Mesothelial cell of epicardium (in vitro differentiated cells): ENCODE measurements around the gene RHBDF1. TPM values are rescaled to one million over a fixed set of nuclear protein-coding genes. Genes with fewer than 3 reads are reported as not detected.

ENCODE experiments used
- DNase-seq, 2 experiments: peaks; one replicate each; pipeline ENCODE4 v3.0.0; 2021; ENCODE audit warnings: low spot score in 2 of 2; ENCODE audit not compliant: unreplicated experiment in 2 of 2
- H3K27ac Mint-ChIP-seq: 2 replicates; pipeline ENCODE4 v1.8.0; 2021; ENCODE audit warnings: mixed read lengths
- H3K27me3 Mint-ChIP-seq: 2 replicates; pipeline ENCODE4 v1.8.0; 2021; ENCODE audit warnings: low read depth, mixed read lengths
- H3K36me3 Mint-ChIP-seq: 2 replicates; pipeline ENCODE4 v1.8.0; 2021; ENCODE audit warnings: mixed read lengths
- H3K4me1 Mint-ChIP-seq: 2 replicates; pipeline ENCODE4 v1.8.0; 2021; ENCODE audit warnings: mixed read lengths
- H3K4me3 Mint-ChIP-seq: 2 replicates; pipeline ENCODE4 v1.8.0; 2021; ENCODE audit warnings: mild to moderate bottlenecking, moderate library complexity, mixed read lengths
- H3K9me3 Mint-ChIP-seq: 2 replicates; pipeline ENCODE4 v1.8.0; 2021; ENCODE audit warnings: mixed read lengths
- CTCF ChIP-seq: fragments of 200-600 bp; sonication (generic); IDR thresholded peaks from one replicate; pipeline ENCODE4 v1.5.0; 2021; ENCODE audit warnings: antibody characterized with exemption; ENCODE audit not compliant: unreplicated experiment
- total RNA-seq: library from RNA; stranded (reverse); gene quantifications from 3 replicates; pipeline ENCODE4 v1.2.1, GENCODE V29; 2021

The RHBDF1 gene
- total RNA-seq, 1 donor from 2014 or later = 81.2 TPM

GRCh38 chr16:117379-118365 is 45.2 kb upstream of the RHBDF1 start:
- no peaks in the 10 kb centered on the region for H3K9me3 Mint-ChIP-seq
- no peaks in the 10 kb centered on the region for H3K27me3 Mint-ChIP-seq
- peak; percentile 88 for TF ChIP-seq CTCF
- DNase-seq = peak; percentile 51 to 73
- no peak overlapping the region for H3K4me3 Mint-ChIP-seq
- H3K4me1 Mint-ChIP-seq = no peaks in the 10 kb centered on the region
- peaks cover 9% of the 10 kb centered on the region for H3K36me3 Mint-ChIP-seq
- no peak overlapping the region for H3K27ac Mint-ChIP-seq

GRCh38 chr16:116015-116414 is 43.6 kb upstream of the RHBDF1 start:
- Mint-ChIP-seq H3K27me3 (no peaks in the 10 kb centered on the region), H3K4me1 (no peaks in the 10 kb centered on the region), H3K36me3 (peaks cover 20% of the 10 kb centered on the region), H3K4me3 (no peak overlapping the region), H3K27ac (no peak overlapping the region), H3K9me3 (no peaks in the 10 kb centered on the region)
- no peak for DNase-seq
- no peak for TF ChIP-seq CTCF

GRCh38 chr16:114327-114726 is 41.9 kb upstream of the RHBDF1 start:
- DNase-seq = no peak
- no peaks in the 10 kb centered on the region for H3K9me3 Mint-ChIP-seq
- no peaks in the 10 kb centered on the region for H3K4me1 Mint-ChIP-seq
- H3K36me3 Mint-ChIP-seq = peaks cover 25% of the 10 kb centered on the region
- no peaks in the 10 kb centered on the region for H3K27me3 Mint-ChIP-seq
- H3K4me3 Mint-ChIP-seq = no peak overlapping the region
- H3K27ac Mint-ChIP-seq = no peak overlapping the region
- no peak for TF ChIP-seq CTCF

GRCh38 chr16:112153-112840 is 39.9 kb upstream of the RHBDF1 start:
- no peaks in the 10 kb centered on the region for H3K9me3 Mint-ChIP-seq
- H3K27ac Mint-ChIP-seq = no peak overlapping the region
- H3K4me3 Mint-ChIP-seq = no peak overlapping the region
- no peak for DNase-seq
- H3K4me1 Mint-ChIP-seq = no peaks in the 10 kb centered on the region
- H3K27me3 Mint-ChIP-seq = no peaks in the 10 kb centered on the region
- peaks cover 27% of the 10 kb centered on the region for H3K36me3 Mint-ChIP-seq
- no peak for TF ChIP-seq CTCF

GRCh38 chr16:106623-107324 is 34.3 kb upstream of the RHBDF1 start:
- peaks cover 14% of the 10 kb centered on the region for H3K36me3 Mint-ChIP-seq
- peak in 1 of 2 experiments; percentile 51 for DNase-seq
- H3K27me3 Mint-ChIP-seq = no peaks in the 10 kb centered on the region
- no peaks in the 10 kb centered on the region for H3K4me1 Mint-ChIP-seq
- no peak overlapping the region for H3K27ac Mint-ChIP-seq
- peak; percentile 74 for TF ChIP-seq CTCF
- H3K4me3 Mint-ChIP-seq = no peak overlapping the region
- no peaks in the 10 kb centered on the region for H3K9me3 Mint-ChIP-seq
